HG03039 (cell line): ENCODE measurements around the gene GRB2.

Experiments
- ATAC-seq: cut with Tn5 transposase; IDR thresholded peaks from one replicate; pipeline ENCODE4 v1.9.1; 2021; ENCODE audit warnings: mild to moderate bottlenecking, moderate library complexity; ENCODE audit not compliant: unreplicated experiment

The GRB2 gene

DNA sequence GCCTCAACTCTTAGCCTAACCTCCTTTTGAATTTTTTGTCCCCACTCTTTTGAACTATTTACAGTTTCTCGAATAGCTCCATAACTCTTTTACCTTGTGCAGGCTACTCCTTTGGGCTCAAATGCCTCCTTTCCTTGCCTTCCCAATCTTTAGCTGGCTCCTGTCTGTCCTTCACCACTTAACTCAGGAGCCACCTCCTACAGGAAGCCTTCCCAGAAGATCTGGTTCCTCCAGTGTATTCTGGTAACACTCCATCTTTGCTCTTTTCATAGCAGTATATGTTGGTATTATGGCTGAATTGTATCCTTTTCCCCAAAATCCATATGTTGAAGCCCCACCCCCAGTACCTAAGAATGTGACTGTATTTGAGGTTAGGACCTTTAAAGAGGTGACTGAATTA lies 9.0 kb upstream of the GRB2 start:
- no peak for ATAC-seq

- peak; percentile 53 for ATAC-seq
These were observed 7.2 kb upstream of the GRB2 start for GRCh38 chr17:75412455-75413317.

- ATAC-seq = no peak
These were observed 6.0 kb upstream of the GRB2 start for GRCh38 chr17:75411328-75412067.

DNA sequence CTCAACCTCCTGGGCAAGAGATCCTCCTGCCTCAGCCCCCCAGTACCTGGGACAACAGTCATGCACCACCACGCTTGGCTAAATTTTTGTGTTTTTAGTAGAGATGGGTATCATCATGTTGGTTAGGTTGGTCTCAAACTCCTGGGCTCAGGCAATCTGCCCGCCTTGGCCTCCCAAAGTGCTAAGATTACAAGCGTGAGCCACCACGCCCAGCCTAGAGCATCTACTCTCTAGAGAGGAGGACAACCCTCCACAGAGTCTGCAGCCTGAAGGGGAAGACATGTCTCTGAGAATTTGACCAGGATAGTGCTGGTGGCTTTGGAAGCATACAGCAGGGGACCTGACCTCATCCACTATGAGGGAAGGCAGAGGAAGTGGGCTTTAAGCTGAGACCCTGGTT lies 4.7 kb upstream of the GRB2 start:
- ATAC-seq = no peak

DNA sequence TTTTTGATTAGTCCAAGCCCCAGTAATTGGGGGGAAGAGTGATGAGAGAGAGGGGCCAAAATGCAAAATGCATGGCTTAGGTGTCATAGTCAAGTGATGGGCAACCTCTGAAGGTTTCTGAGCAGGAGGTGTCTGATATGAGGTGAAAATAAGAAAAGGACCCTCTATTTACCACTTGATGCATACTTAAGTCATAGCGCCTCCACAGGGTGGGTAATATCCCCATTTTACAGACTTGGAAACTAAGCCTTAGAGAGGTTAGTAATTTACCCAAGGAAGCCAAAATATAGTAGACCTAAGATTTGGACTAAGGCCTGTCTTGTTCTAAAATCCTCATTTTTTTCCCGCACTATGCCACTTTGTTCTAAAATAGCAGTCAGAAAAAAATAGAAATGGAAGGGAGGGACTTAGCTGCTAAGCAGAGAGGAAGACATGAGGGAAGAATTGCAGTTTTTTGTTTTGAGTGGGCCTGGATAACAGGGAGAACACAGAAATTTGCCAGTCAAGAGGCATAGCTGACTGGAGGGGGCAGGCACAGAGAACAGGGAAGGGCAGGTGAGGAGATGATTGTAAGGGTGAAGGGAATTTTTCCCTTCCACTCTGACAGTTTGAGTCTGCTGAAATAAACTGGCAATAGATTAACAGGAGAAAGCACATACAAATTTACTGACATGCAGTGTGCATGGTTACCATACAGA lies 2.3 kb upstream of the GRB2 start:
- ATAC-seq = no peak

DNA sequence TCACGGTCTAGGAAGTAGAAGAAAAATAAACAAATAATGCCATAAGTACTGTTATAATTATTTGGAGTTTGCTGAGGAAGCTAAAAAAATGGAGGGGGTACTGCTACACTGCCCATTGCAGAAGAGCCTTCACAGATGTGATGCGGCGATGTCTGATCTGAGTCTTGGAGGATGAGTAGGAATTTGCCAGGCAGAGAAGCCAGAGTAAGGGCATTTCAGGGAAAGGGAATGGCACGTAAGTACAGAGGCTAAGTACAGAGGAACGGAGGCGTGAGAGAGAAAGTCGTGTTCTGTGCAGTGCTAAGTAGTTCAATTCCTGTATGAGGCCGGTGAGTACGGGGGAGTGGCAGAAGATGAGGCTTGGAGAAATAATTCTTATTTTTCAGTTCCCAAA lies 741 bp upstream of the GRB2 start:
- ATAC-seq = no peak

GRCh38 chr17:75404731-75405364 lies 630 bp downstream of the GRB2 start:
- no peak for ATAC-seq

DNA sequence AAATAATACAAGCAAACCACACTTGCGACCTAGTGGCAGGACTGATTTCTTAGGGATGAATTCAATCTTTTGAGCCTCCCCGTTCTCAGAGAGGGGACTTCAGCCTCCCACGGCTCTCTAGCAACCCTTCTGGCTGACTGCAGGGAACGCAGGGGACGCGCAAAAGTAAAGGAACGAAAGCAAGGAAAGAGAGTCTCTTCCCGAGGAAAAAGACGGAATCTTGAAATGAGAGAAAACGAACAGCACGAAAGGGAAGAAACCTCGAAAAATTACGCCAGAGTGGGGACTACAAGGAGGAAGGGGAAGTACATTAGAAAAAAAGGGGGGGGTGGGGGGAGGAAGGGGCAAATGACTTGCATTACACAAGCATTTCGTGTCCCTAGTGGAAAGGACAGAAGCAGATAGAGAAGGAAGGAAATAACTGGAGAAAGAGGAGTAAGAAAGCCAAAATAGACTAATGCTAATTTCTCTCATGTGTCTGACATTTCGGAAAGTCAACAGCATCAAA lies 1.2 kb downstream of the GRB2 start:
- no peak for ATAC-seq

DNA sequence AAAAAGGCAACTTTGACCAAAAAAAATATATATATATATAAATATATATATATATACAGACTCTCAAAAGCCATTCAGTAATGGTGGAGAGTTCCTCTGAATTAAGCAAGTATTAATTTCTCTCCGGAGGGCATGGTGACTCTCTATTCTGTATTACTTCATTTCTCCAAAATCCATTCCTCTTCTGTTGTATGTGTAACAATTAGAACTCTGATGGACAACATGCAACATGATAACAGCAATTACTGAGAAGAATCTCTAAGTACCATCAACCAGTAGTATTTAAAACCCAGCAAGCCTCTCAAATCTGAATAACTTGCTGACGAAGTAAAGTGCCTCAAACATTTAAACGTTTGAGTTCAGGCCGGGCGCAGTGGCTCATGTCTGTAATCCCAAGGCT lies 2.3 kb downstream of the GRB2 start:
- no peak for ATAC-seq

DNA sequence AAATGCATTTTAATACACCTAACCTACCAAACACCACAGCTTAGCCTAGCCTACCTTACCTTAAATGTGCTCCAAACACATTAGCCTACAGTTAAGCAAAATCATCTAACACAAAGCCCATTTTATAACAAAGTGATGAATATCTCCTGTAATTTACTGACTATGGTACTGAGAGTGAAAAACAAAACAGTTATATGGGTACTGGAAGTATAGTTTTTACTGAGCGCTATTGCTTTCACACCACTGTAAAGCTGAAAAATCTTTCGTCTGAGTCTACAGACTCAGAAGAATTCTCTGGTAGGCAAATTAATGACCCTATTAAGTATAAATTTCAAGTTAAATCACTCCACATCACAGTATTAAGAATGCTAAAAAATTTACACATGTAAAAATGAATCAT lies 3.5 kb downstream of the GRB2 start:
- no peak for ATAC-seq

GRCh38 chr17:75400326-75400939 lies 5.0 kb downstream of the GRB2 start:
- no peak for ATAC-seq

- no peak for ATAC-seq
These were observed 7.2 kb downstream of the GRB2 start for GRCh38 chr17:75398279-75398678.

GRCh38 chr17:75397217-75397616 lies 8.3 kb downstream of the GRB2 start:
- no peak for ATAC-seq

DNA sequence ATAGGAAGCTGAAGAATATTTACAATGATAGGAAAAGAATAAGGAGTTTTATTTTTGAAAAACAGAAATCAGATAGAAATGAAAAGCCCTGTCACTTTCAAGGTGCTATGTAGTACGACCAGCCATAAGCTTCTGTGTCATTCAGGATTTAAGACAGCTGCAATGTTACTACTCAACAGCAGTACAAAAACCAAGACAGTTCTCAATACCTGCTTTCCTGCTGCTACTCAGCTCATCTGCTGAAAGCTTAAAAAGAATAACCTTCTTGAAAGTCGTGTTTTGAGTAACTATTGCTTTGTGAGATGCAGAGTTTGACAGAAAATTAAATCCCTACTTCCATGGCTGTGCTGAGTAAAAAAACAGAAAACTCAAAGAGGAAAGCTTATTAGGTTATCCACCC lies 8.7 kb downstream of the GRB2 start:
- ATAC-seq = no peak

- ATAC-seq = no peak
These were observed 9.5 kb downstream of the GRB2 start for GRCh38 chr17:75396025-75396424.

DNA sequence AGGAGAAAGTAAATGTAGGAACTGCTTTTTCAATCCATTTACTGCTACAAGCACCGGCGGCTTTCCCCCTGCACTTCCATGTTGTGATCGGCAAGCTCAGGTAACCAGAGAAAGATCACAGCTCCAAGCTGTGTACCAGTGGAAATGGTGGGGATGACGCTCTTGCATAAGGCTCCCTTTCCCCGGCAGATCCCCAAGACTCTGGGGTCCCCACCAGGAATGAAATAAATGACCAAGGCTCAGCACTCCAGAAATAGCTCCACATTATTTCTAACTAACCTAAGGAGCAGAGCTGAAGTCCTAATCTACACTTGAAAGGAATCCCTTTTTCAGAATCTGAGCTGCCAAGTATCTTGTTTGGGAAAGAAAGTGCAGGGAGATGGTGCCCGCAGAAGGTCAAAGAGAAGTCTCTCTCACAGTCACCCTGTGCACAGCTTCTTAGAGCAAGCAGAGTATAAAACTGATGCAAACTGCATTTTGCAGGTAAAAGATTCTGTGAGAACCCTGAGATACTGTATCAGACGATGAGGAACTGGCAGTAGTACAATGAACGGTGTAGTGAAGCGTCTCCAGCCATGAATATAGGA lies 11.1 kb downstream of the GRB2 start:
- ATAC-seq = no peak

GRCh38 chr17:75393523-75394331 lies 11.8 kb downstream of the GRB2 start:
- ATAC-seq = peak; percentile 68

GRCh38 chr17:75392559-75392958 lies 12.9 kb downstream of the GRB2 start:
- ATAC-seq = no peak

DNA sequence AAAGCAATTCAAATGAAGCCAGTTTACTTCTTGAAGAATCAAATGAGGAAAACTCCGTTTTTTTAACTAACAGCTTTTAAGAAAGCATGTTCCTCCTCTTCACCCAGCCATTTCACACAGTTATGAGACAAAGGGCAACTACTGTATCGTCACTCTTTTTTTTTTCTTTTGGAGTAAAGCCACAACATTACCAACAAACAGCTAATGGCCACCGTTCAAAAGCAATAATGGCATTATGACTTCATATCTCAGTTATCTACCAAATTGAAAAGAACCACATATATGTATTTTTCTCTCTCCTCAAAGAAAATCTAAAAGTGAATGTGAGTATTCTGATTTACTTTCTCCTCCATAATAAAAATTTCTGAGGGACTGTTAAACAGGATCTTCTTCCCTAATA lies 14.5 kb downstream of the GRB2 start:
- no peak for ATAC-seq
